ENCODE measurements around the gene OR52W1.

The OR52W1 gene, protein sequence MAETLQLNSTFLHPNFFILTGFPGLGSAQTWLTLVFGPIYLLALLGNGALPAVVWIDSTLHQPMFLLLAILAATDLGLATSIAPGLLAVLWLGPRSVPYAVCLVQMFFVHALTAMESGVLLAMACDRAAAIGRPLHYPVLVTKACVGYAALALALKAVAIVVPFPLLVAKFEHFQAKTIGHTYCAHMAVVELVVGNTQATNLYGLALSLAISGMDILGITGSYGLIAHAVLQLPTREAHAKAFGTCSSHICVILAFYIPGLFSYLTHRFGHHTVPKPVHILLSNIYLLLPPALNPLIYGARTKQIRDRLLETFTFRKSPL

DNA sequence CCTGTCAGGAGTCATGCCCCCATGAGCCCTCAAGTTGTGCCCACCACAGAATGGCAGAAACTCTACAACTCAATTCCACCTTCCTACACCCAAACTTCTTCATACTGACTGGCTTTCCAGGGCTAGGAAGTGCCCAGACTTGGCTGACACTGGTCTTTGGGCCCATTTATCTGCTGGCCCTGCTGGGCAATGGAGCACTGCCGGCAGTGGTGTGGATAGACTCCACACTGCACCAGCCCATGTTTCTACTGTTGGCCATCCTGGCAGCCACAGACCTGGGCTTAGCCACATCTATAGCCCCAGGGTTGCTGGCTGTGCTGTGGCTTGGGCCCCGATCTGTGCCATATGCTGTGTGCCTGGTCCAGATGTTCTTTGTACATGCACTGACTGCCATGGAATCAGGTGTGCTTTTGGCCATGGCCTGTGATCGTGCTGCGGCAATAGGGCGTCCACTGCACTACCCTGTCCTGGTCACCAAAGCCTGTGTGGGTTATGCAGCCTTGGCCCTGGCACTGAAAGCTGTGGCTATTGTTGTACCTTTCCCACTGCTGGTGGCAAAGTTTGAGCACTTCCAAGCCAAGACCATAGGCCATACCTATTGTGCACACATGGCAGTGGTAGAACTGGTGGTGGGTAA, at the start of gene OR52W1:
Gene OR52W1, plus strand, starts transcription at position 51 of the 637 bp plus-strand sequence. Its CDS starts 0 bp downstream, at position 51.
- no peak for DNase-seq

DNA sequence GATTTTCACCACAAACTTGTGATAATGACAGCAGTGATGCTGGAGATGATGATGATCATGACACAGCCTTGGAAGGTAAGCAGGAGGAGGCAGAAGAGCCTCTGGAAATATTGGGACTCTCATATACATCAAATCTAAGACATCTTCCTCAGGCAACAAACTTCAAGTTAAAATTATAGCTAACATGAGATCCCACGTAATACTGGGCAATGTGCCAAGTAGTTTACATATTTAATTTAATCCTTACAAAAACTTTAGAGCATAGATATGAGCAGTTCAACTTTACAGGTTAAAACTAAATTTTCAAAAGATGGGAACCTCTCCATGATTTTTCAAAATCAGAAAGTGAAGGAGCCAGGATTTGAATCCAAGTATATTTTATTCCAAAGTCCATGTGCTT, 47.9 kb upstream of the OR52W1 start:
- DNase-seq, result no peak

DNA sequence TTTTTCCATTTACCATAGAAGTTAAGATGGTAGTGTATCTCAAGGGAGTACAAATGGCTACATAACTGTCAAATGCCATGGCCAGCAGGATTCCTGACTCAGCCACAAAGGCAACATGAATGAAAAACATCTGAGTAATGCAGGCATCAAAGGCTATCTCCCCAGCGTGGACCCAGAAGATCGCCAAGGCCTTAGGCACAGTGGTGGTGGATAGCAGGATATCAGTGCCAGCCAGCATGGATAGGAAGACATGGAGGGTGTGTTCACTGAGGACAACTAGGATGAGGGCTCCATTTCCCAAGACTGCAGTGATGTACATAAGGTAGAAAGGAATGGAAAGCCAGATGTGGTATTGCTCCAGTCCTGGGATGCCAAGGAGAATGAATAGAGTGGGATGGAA, 46.9 kb upstream of the OR52W1 start:
- no peak for DNase-seq

DNA sequence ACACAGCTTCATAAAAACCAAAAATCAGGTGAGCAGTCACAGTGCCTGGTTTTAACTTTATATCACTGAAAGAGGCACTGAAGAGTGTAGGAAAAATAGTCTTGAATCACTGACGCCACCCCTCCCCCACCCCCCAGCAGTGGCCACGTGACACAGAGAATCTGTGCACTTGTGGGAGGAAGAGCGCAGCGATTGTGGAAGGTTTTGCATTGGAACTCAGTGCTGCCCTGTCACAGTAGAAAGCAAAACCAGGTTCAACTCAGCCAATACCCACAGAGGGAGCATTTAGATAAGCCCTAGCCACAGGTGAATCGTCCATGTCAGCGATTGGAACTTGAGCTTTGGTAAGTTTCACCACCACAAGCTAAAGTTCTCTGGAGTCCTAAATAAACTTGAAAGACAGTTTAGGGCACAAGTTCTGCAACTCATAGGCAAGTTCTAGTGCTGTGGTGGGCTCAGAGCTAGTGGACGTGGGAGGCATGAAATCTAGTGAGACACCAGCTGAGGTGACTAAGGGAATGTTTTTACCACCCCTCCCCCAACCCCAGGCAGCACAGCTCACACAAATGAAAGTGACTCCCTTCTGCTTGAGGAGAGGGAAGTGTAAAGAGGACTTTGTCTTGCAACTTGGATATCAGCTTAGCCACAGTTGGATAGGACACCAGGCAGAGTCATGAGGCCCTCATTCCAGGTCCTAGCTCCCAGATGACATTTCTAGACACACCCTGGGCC, 42.2 kb upstream of the OR52W1 start:
- DNase-seq, result no peak

DNA sequence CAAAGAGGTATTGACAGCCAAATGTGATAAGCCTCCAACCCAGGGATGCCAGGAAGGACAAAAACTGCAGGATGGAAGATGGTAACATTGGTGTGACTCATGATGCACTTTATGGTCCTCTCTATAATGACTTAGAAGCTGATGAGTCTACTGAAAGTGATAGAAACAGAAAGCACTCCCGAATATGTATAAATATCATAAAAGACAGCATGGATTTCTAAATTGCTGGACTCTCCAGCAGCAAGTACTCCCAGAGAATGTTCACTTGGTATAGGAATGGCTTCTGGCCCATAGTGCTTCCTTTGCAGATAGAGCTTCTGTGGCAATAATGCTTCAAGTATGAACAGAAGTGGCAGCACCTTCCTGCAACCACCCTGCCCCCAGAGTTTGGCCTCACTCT, 28.8 kb upstream of the OR52W1 start, which contains the start of gene OR52B2:
Gene OR52B2, minus strand, starts transcription at position 101 of the 400 bp plus-strand sequence. Its CDS starts 0 bp downstream, at position 101.
- no peak for DNase-seq

DNA sequence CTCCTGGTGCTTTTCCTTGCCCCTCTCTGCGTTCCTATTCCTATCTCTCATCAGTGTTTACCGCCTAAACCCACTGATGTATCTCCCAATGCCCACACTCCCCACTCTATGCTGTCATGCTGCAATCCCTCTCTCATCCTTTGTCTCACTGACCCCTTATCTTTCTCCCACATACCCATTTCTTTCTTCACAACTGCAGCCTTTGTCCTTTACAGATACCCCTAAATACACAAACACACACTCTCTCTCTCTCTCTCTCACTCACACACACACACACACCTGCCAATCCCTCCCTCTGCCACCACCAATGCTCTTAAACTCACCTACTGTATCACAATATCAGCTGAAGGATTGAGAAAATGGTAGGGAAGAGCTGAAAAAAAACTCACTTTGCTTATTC, 23.6 kb upstream of the OR52W1 start:
- no peak for DNase-seq

DNA sequence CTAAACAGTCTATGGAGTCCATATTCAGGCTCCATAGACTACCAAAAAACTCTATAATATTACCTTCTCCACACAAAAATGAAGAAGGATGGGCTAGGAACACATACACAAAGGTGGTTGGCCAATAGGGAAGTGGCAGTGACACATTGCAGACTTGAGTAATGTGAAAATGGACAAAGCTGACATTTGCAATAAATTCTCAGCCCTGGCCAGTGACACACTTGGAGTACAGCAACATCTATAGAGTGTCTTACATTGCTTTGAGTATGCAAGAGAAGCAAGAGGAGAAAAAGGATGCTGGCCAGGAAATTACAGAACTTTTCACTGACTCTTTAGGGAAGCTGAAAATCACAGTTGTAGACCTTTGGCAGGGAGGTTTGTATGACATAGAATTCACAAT, 7.3 kb upstream of the OR52W1 start:
- DNase-seq, result peak; percentile 45

DNA sequence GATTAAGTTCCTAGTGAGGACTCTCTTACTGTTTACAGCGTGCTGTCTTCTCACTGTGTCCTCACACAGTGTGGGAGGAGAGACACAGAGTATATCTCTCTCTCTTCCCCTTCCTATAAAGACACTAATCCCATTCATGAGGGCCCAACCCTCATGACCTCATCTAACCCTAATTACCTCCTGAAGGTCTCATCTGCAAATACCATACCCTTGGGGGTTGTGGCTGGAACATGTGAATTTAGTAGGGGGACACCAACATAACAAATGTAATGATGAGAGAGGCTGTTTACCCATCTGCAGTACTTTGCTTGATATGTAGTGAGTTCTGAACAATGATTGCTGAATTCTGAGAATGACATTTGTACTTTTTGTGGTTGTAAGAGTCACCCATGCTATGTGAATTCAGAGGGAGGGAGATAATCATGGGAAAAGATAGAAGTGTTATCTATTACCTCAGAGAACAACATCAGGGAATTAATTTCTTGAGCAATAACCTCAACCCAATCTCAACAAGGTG, 4.9 kb upstream of the OR52W1 start:
- DNase-seq, result no peak

DNA sequence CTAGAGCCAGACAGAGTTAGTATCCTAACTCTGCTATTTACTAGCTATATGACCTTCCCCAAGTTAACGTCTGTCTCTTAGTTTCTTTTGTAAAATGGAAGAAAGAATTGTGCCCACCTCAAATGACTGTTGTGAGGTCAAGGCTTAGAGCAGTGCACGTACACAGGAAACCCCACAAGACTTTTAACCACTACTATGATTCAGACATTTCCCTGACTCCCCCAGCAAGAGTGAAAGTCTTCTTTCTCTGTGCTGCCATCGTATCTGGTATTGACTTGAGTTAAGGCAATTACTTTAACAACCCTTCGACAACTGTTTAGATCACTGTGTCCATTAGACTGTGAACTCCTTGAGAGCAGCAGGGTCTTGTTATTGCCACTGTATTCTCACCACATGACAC, 2.6 kb upstream of the OR52W1 start:
- no peak for DNase-seq

DNA sequence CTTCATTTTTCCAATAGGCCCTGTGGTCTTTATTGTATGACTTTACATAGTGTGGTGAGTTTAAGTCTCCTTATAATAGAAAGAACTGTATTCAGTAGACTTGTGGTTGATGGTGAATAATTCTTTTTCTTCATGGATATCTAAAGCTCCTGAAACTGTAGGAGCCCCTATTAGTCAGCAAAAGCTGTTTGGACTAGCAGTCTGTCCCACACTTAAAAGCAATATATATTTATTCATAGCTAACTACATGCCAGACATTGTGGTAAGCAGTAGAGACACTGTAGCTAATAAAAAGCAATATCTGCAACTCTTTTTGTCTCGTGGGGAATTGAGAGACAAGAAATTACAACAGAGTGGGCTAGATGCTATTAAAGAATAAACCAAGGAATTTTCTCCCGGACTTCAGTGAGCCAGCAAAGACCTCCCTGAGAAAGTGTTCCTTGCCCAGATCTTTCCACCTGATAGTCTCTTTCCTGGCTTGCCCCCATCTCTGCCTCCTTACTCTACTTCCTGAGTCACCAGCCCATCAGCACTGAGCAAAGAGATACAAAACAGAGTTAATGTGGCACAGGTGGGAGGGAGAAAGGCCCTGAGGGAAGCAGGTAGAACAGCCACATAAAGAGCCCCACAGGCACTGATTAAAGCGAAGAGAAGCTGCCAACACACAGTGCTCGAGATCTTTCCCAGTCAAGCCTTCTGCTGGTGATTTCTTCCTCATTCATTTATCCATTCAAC, 1.4 kb upstream of the OR52W1 start:
- DNase-seq, result no peak

DNA sequence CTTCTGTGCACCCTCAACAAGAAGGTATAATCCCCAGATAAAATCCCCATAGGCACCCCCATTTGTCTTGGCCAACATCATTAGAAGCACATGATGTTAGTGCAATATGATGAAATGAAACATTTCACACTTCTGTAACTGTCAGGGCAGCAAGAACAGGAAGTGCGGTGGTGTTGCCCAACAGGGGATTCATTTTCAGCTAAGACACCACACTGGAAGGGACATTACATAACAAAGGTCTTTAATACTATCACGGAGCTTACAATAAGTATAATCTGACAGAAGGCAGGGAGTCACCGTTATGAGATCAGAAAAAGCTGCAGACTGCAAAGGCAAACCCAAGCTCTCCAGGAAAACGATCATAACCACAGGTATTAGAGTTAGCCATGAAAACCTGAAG, 2.0 kb downstream of the OR52W1 start:
- DNase-seq, result peak; percentile 81

DNA sequence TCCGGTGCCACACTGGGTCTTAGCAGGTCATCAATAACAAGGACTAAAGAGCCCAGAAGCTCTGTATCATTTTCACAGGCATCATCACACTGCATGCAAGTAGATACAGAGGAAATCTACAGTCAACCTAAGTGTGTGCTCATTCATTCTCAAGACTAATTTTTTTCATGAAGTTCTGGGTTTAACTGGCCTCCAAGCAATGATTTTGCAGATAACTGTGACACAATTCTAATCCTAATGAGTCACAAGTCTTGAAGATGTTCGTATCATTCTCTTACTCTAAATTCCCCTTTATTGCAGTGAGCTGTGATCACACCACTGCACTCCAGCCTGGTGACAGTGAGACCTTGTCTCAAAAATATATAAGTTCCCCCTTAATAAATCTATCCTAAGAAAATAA, 2.5 kb downstream of the OR52W1 start:
- DNase-seq, result no peak

DNA sequence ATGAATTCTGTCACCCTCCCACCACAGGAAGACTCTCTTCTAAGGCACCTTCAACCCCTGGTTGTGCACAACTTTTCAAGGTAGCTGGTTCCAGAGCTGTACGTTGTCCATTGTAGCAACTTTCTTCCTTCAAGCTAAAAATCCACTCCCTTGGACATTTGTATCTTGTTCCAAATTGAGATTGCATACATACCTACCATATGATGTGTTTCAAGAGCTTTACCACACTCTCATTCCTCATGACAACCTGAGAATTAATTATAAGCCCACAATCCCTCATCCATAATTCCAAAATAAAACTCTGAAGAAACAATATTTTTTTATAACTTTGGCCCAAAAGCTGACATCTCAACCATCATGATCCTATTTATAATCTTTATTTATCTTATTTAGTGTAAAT, 3.0 kb downstream of the OR52W1 start:
- DNase-seq, result no peak

DNA sequence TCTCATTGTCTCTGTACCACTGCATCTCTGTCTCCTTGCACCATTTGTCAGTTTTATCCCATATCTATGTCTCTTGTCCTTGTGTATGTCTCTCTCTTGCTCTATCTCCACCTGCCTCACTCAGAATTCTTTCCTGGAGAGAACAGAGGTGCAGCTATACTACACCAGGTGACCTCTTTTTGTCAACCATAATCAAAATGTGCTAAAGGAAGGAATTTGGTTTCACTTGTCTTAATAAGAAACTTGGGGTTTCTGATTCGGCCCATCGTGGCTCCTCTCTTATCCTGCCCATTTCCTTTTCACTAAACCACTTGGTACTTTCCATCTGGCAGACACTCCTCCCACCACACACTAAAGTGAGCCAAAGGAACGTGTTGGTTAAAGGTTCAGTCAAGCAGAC, 4.3 kb downstream of the OR52W1 start:
- no peak for DNase-seq

DNA sequence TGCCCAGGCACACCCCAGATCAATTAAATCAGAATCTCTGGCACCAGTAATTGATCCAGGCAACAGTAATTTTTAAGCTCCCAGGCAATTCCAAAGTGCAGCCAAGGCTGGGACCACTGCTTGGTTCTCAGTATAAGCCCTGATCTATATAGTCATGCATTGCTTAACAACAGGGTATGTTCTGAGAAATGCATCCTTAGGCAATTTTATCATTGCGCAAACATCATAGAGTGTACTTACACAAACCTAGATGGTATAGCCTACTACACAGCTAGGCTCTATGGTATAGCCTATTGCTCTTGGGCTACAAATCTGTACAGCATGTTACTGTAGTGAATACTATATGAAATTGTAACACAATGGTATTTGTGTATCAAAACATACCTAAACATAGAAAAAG, 5.7 kb downstream of the OR52W1 start:
- no peak for DNase-seq

DNA sequence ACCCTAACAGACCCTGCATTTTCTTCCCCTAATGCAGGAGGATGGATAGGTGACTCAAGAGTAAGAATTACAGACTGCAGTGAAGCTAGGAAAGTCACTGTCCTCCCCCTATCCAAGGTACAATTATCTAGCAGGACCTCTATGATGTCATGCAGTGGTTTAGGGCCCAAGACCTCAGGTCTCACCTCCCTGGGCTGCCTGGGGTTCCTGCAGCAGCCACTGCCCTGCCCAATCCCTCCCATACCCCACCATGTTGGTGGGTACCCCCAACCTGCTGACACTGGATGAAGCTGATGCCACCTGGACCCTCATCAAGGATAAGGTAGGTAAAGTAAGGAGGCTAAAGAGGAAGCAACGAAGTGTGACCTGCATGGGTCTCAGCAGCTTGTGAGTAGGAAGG, 6.3 kb downstream of the OR52W1 start, which contains the start of gene C11orf42:
Gene C11orf42, plus strand, starts transcription at position 192 of the 400 bp plus-strand sequence. Its CDS starts 59 bp downstream, at position 251.
- DNase-seq, result no peak

DNA sequence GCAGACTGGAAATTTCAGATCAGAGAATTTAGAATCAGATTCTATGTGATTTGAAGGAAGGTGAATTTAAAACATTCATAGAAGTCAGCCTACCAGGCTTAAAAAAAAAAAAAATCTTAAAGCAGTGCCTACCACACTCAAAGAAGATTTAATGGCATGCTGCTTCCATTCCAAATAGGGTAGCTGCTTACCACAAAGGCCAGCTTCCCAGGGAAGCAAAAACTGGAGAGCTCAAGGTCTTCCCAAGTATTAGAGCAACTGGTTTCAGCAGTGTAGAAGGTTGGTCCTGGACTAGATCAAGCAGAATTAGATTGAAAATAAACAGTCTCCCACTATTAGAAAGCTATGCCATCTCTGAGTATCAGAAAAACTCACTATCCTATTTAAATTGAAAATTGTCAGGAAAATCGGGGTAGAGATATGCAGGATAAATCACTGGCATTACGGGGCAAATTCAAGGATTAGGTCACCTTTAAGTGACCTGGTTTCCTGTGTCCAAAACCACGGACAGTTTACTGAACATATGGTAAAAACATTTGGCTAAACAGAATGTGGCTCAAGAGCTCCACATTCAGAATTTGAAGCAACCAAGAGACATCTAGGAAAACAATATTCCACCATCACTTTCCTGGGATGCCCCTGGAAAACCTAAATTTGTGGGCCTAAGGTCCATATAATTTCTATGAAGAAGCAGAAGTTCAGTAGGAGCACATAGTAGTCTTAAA, 7.6 kb downstream of the OR52W1 start:
- no peak for DNase-seq

DNA sequence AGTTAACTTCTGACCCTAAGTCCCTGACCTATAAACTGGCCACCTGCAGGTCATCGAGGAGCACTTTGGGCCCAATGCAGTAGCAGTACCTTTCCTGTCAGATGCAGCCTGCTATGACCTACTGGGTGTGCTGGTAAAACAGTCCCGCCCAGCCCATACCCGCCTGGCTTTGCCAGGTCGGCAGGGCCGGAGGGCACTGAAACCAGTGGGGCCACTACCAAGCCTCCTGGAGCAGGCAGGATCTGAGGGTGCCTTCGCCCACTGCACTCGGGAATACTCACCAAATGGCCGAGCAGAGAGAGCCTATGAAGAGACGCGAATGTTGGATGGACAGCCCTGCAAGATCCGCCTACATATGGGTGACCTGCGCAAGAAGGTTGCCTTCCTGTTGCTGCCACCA, 10.8 kb downstream of the OR52W1 start:
- no peak for DNase-seq

DNA sequence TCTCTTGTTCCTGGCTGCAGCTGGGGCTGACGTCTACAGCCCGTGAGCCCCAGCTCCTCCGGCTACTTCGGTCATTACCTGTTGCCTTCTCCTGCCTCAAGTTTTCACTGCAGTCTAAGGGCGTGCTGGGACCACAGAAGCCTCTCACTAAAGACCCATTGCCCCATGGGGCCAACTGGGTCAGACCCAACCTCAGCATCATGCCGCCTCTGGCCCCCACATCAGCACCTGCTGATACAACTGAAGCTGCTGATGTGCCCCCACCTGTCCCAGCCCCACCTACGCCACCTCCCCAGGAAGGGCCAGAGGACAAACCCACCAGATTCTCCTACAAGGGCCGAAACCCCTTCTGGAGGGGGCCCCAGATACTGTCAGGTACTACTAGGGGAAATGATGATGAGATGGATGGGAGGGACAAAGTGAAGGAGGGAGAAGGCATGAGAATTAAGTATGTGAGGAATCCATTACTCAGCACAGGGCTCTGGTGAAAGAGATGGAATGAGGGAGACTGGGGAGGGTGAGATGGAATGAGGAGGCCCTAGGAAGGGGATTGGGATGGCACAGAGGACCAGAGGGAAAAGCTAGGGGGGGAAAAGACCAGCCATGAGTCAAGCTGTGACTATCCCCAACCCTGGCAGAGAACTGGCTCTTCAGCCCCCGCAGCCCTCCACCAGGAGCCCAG, 11.4 kb downstream of the OR52W1 start:
- DNase-seq, result no peak

DNA sequence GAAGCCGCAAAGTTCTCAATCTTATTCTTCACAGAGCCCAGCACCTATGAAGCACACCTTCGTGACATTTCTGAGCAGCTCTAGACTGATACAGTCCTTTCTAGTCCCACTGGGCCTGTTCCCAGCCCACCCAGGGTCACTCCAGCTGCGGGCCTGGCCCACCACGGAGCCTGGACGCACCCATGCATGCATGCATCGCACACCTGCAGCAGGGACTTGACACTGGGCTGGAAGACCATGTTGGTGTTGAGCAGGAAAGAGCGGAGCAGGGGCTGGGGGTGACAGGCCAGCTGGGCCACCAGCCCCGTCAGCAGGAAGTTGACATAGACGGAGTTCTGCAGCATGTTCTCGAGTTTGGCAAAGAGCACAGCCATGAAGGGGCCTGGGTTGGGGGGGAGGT, 15.5 kb downstream of the OR52W1 start:
- no peak for DNase-seq

DNA sequence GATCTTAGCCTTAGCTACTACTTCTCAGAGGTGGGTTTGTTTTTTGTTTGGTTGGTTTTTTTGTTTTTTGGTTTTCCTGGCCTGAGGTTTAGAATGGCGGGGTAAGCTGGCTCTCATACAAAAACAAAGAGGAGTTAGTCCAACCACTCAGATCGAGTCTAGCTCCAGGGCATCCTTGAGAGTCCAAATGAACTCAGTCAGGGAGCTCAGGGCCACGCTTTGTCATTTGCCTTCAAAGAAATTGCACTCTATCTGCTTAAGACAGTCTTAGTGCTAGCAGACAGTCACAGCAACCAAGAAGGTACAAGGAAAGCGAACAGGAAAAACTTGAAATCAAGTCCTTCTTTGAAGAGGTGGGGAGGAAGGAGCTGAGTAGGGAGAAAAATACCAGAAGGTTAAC, 17.5 kb downstream of the OR52W1 start:
- DNase-seq, result no peak

DNA sequence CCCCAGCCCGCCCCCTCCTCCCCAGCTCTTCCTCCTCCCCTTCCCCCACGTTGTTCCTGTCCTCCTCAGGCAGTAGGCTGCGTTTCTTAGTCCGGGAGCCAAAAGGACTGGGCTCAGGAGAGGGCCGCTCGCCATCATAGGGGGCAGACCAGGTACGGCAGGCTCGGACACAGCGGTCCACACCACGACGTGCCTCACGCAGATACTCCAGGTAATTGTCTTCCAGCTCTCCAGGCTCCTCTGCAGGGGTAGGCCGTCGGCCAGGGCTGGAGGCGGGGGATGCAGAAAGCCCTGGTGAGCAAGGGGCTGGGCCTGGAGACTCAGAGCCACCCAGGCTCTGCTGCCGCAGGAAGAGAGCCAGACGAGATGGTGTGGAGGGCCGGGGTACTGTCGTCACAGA, 18.7 kb downstream of the OR52W1 start:
- DNase-seq, result no peak

Data from CD4-positive, alpha-beta T cell treated with Interleukin-15 for 1 hour (primary cell).